Measurements from ENCODE around the gene ATG7. TPM values are rescaled to one million over a fixed set of nuclear protein-coding genes. Genes with fewer than 3 reads are reported as not detected.
"Not testable (repeated sequence)": the region's sequence is repeated elsewhere in the genome, so short reads cannot be mapped to it uniquely, and the experiment has no call there.

ATG7 gene
- total RNA-seq, 1 donor from 2014 or later = 55.0 TPM

DNA sequence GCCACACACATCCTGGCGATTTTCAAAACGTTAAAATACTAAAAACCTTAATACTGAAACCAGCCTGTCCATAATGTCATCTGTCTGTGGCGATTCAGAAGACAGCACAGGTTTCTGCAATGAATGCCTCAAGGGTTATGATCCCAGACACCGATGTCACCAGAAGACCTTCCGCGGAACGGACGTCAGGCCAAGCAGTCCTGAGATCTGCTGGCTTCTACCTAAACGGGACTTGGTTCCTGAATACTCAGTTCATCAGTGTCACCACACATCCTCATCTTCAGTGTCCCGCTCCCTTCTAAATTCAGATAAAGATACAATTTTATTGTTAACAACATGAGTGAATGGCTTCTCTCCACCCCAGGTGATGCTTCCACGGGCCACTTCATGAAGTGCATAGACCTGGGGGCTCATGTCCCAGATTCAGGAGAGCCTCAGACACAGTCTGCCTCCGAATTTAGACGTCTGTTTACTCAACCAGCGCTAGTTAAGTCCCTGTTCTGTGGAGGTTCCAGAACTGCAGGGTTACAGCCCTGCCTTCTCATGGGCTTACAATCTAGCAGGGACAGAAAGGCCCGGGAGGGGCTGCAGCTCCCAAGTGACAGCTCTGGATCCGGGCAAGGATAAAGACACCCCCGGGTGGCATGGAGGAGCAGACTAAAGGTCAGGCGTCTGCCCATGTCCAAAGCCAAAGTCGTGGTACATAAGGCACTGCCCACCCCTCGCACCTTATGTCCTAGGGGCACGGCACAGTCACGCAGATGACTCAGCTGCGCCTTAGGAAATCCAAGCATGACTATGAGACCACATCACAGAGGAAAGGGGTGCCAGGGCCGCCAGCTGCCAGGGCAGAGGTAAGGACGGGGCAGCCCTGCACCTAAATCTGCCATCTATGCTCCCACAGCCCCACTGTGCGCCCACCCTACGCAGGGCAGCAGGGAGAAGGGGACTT is 295.6 kb downstream of the ATG7 start:
- no peak for TF ChIP-seq POLR2A (IDR thresholded peaks at IDR 0.05)
- TF ChIP-seq, protein P1, sequence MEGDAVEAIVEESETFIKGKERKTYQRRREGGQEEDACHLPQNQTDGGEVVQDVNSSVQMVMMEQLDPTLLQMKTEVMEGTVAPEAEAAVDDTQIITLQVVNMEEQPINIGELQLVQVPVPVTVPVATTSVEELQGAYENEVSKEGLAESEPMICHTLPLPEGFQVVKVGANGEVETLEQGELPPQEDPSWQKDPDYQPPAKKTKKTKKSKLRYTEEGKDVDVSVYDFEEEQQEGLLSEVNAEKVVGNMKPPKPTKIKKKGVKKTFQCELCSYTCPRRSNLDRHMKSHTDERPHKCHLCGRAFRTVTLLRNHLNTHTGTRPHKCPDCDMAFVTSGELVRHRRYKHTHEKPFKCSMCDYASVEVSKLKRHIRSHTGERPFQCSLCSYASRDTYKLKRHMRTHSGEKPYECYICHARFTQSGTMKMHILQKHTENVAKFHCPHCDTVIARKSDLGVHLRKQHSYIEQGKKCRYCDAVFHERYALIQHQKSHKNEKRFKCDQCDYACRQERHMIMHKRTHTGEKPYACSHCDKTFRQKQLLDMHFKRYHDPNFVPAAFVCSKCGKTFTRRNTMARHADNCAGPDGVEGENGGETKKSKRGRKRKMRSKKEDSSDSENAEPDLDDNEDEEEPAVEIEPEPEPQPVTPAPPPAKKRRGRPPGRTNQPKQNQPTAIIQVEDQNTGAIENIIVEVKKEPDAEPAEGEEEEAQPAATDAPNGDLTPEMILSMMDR (IDR thresholded peaks at IDR 0.05) = no peak
- Histone ChIP-seq H3K4me1 (peaks cover 64% of the 10 kb centered on the region), H3K36me3 (peaks cover 0 to 13% of the 10 kb centered on the region in 2 donors), H3K27ac (peak overlapping the region; percentile 96), H3K4me3 (peak overlapping the region; percentile 17 to 24), H3K9me3 (no peaks in the 10 kb centered on the region), H3K27me3 (no peaks in the 10 kb centered on the region)
- intact Hi-C loops (cut with DNase I) = no loop called here
- DNase-seq (ENCODE audit: extremely low spot score in 2 of 2) = peak in 1 of 2 donors; percentile 85

DNA sequence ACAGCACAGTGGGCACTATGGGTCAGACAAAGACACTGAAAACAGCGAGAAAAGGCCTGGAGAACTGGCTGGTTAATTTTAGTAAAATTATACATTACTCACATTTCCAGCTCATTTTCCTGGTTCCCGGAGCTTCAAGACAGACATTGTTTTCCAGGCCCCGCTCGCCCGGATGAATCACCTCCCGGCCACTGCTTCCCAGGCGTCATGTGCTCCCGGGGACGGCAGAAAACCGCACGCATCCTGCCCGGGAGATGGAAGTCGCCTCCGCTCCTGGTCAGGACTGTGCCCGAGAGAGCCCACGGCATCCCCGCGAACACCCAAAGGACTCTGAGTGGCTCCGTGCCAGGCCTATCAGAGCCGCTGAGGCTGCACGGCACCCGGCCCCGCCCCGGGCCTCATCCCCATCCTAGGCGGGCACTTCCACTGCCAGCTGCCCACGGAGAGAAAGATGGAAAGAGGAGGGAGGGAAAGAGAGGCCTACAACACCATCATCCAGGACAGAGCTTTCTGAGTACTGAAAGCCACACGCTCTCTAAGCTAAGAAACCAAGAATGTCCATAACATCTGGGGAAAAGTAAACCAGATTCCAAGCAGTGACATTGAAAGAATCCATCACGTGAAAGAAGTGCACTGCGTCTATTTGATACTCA is 296.4 kb downstream of the ATG7 start:
- TF ChIP-seq POLR2A (IDR thresholded peaks at IDR 0.05) = no peak
- peak; percentile 37 to 82 for TF ChIP-seq POLR2AphosphoS5 (IDR thresholded peaks at IDR 0.05; ENCODE audit: insufficient read depth in 1 of 2, low read depth in 1 of 2)
- intact Hi-C loops (cut with DNase I) = no loop called here
- peak overlapping the region; percentile 17 to 24 for H3K4me3 ChIP-seq
- peak overlapping the region; percentile 96 for H3K27ac ChIP-seq
- peaks cover 56% of the 10 kb centered on the region for H3K4me1 ChIP-seq
- peak in 1 of 2 donors; percentile 87 for DNase-seq (ENCODE audit: extremely low spot score in 2 of 2)
- peaks cover 0 to 7% of the 10 kb centered on the region in 2 donors for H3K36me3 ChIP-seq
- H3K27me3 ChIP-seq = no peaks in the 10 kb centered on the region
- no peaks in the 10 kb centered on the region for H3K9me3 ChIP-seq

DNA sequence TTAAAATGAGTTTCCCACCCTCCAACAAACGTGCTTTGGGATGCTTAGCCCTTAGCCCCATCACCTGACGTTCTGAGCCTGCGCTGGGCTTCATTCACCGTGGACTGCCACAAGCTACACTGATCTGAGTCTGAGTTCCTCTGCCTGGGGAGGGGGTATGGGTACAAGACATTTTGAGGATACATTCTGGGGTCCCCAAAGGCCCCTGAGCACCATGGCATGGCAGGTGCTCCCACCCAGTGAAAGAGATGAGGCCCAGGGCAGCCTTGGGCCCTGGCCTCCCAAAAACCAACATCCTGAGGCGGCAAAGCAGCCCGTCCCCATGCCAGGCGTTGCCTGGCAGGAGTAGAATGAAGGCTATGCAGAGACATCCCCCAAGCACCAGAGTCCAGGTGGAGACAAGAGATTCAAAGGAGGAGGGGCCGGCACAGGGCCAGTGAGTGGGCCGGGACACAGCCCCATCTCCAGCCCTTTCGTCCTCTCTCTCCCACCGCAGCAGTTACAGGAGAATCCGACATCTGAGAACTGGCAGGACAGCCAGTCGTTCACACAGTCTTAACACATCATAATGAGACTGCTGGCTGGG is 297.1 kb downstream of the ATG7 start:
- peak in 1 of 2 donors; percentile 84 for DNase-seq (ENCODE audit: extremely low spot score in 2 of 2)
- Histone ChIP-seq H3K4me1 (peaks cover 52% of the 10 kb centered on the region), H3K9me3 (no peaks in the 10 kb centered on the region), H3K27ac (peak overlapping the region; percentile 96), H3K4me3 (peak overlapping the region in 1 of 2 donors; percentile 17), H3K36me3 (peaks cover 0 to 4% of the 10 kb centered on the region in 2 donors), H3K27me3 (no peaks in the 10 kb centered on the region)
- intact Hi-C loops (cut with DNase I) = no loop called here
- TF ChIP-seq POLR2AphosphoS5 (IDR thresholded peaks at IDR 0.05; ENCODE audit: insufficient read depth in 1 of 2, low read depth in 1 of 2) = no peak
- TF ChIP-seq, protein P1 (IDR thresholded peaks at IDR 0.05) = no peak
- TF ChIP-seq POLR2A (IDR thresholded peaks at IDR 0.05) = no peak

DNA sequence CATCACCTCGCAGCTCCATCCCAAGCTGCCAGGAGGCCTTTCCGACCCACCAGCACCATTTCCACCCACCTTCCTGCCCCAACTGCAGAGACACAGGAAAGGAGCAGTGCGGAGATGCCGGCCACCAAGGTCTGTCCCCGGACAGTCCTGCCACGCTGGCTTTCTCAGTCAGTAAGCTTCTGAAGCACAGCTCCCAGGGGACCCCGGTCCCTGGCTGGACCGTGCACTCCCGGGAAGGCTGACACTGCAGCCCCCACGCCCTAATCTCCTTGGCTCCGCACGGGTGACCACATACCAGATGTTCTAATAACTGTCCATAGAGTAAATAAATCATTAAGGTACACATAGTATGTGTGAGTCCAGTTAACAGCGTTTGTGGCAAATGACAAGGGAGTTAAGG is 298.1 kb downstream of the ATG7 start:
- peak in 1 of 2 donors; percentile 77 for DNase-seq (ENCODE audit: extremely low spot score in 2 of 2)
- Histone ChIP-seq H3K36me3 (no peaks in the 10 kb centered on the region), H3K9me3 (no peaks in the 10 kb centered on the region), H3K4me3 (no peak overlapping the region), H3K27me3 (no peaks in the 10 kb centered on the region), H3K27ac (peak overlapping the region; percentile 96), H3K4me1 (peaks cover 47% of the 10 kb centered on the region)
- intact Hi-C loops (cut with DNase I) = no loop called here
- TF ChIP-seq POLR2A (IDR thresholded peaks at IDR 0.05) = no peak
- TF ChIP-seq POLR2AphosphoS5 (IDR thresholded peaks at IDR 0.05; ENCODE audit: insufficient read depth in 1 of 2, low read depth in 1 of 2) = no peak
- TF ChIP-seq, protein P1 (IDR thresholded peaks at IDR 0.05) = no peak

DNA sequence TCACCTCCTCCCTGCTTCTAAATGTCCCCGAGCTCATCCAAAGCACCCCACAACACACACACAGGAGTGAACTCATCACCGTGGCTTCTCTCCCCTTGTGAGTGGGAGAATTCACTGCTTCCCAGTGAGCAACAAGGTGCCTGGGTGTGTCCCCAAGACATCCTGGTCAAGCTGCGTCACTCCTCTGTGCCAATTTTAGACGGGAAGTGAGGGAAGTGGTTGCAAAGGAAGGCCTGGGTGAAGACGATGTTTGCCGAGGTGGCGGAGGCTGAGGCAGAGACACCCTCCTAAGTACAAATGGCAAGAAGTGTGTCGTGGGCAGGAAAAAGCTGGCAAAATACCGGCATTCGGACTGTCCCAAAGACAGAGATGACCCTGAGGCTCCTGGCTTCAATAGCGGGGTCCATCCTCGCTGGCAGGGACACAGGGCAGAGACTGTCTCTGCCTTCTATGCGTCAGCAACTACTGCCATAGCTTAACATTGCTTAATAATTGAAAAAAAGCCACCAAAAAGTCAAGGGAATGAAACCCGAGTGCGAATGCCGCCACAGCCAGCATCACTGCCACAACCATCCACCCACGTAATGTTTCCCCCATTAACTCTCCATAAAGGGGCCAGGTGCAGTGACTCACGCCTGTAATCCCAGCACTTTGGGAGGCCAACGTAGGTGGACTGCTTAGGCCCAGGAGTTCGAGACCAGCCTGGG is 298.7 kb downstream of the ATG7 start:
- Histone ChIP-seq H3K4me1 (peaks cover 54% of the 10 kb centered on the region), H3K9me3 (no peaks in the 10 kb centered on the region), H3K27me3 (no peaks in the 10 kb centered on the region), H3K4me3 (no peak overlapping the region), H3K36me3 (no peaks in the 10 kb centered on the region), H3K27ac (peak overlapping the region; percentile 96)
- DNase-seq (ENCODE audit: extremely low spot score in 2 of 2) = peak in 1 of 2 donors; percentile 84
- intact Hi-C loops (cut with DNase I) = no loop called here
- no peak for TF ChIP-seq POLR2AphosphoS5 (IDR thresholded peaks at IDR 0.05; ENCODE audit: insufficient read depth in 1 of 2, low read depth in 1 of 2)

DNA sequence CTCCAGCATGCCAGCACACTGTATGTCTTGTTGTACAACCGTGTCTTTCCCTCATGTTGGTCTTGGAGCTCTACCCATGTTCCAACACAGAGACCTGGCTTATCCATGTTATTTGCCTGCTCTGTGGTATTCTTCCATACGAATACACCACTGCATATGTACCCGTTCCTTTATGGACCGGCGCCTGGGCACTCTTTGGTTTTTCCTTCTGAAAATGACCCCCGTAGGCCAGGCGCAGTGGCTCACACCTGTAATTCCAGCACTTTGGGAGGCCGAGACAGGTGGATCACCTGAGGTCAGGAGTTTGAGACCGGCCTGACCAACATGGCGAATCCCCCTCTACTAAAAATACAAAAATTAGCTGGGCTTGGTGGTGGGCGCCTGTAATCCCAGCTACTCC is 300.5 kb downstream of the ATG7 start:
- H3K9me3 ChIP-seq; H3K36me3 ChIP-seq; intact Hi-C loops (cut with DNase I); H3K4me3 ChIP-seq; H3K27me3 ChIP-seq; H3K27ac ChIP-seq; DNase-seq (ENCODE audit: extremely low spot score in 2 of 2): not testable (repeated sequence)
- H3K4me1 ChIP-seq = peaks cover 60% of the 10 kb centered on the region

Measured in vagina (tissue), 2 donors.